Measurements from ENCODE around the gene SEMA4C.

The SEMA4C gene

DNA sequence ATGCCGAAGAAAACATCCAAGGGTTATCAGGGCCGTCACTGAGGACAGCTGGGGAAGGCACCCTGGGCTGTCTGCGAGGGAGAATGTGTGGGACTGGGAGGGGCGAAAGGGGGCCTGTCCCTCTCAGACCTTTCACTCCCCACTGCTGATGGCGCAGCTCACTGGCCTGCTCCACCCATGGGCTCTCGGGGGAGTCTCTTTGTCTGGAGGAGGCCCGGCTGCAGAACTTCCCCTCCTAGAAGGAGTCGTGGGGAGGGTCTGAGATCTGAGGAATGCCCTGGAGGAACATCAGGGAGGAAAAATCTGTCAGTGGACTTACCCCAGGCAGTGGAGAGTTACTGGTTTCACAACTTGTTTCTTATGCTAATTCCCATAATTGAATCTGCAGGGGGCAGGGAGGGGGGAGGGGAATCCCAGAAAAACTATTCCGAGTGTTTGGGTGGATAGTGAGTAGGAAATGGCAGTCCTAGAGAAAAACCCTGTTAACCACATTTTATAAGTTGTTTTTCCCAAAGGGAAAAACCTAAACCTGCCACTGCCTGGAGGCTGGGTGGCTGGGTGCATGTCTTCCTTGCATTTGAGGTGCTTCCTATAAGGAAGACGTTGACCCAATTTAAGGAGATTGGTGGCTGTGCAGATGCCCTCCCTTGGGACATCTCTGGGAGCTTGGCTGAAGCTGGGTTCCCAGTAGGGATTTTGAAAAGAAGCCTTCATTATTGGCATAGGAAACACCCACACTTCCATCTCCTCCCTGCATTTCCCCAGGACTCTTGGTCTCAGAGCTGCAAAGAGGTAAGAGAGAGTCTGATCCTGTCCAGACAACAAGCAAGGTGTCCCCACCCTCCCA is 11.7 kb upstream of the SEMA4C start:
- no peak for DNase-seq (ENCODE audit: low spot score)

DNA sequence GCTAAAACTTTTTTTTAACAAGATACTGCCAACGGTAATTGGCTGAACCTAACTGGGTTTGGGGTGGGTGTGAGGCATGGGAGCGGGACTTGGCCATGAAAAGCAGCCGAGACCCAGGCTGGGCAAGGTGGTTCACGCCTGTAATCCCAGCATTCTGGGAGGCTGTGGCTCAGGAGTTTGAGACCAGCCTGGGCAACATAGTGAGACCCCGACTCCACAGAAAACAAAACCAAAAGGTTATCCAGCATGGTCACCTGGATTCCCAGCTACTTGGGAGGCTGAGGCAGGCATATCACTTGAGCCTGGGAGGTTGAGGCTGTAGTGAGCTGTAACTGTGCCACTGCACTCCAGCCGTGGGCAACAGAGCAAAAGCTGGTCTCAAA is 11.0 kb upstream of the SEMA4C start:
- no peak for DNase-seq (ENCODE audit: low spot score)

DNA sequence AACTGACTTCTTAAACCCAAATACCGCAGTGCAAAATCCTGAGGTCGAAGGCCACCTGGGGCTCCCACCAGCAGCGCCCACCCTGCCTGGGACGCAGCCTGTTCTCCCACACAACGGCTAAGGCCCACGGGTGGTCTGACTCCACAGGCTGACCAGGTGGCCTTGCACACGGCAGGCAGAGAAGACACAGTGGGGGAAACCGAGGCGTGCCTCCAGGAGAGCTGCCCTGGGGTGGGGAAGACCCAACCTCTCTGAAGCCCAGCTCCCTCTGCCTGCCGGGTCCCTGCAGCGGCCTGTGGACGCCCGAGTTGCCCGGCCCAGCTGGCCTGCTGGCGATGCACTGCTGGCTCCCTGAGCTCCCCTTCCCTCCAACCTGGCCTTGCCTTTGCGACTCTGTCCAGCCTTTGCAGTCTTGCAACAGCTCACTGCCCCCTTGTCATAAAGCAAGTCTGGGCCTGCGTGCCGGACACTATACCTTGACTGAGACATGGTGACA is 9.7 kb upstream of the SEMA4C start:
- no peak for DNase-seq (ENCODE audit: low spot score)

DNA sequence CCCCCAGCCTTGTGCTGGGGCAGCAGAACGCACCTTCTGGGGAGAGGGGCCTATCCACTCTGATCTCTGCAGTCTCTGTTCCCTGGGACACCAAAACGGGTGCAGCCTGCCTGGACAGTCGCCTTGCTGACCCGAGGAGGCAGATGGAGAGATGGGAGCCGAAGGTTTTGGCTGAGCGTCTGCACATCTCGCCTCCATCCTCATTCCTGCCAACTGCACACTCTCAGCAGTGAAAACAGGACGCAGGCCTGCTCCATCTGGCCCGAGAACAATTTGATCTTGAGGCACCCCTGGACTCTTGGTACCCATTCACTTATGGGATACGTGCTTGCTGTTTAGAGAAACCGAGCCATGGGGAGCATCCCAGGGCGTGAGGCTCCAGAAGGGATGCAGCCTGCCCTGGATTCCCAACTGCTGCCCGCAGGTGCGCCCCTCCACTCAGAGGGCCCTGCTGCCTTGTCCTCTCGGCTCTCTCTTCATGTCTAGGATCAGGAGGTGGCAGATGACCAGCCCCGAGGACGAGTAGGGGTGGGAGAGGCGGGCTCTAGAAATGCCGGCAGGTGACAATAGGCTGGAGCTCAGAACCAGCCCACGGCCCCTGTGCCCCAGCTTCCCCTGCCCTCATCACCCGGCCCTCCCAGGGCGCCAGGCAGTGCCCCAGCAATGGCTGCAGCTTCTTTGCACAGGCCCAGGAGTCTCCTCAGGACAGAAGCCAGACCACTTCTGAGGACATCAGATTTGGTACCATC is 9.1 kb upstream of the SEMA4C start:
- no peak for DNase-seq (ENCODE audit: low spot score)

DNA sequence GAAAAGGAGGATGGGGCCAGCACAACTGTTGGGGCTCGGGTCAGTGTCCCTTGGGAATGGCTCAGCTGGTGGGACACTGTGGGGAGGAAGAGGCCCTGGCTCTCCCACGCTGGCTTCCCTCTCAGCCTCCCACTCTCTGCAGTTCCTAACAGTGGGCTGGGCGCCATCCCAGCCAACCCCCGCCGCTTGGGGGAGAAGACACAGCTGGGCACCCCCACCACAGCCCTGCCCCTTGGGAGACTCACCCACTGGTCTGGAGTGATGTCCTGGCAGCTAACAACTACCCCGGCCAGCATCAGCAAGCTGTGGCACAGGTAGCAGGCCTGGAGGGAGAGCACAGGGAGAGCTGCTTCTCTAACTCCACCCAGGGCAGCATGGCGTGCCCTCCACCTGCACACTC is 8.3 kb upstream of the SEMA4C start:
- no peak for DNase-seq (ENCODE audit: low spot score)

DNA sequence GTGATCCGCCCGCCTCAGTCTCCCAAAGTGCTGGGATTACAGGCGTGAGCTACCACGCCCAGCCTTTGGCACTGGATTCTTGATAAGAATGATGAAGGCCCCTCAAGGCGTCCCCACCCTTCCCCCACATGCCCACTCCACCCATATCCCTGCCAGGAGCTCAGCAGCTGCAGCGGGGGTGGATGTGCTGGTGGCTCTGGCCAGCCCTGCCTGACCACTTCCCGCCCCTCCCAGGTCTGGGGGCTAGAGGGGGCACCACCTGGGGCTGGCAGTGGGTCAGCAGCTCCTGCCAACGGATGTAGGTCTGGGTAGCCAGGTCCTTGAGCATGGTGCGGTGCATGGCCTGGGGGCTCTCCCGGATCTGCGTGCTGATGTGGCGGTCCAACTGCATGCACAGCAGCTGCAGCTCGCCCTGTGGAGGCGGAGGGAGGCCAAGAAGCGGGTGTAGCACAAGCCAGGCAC is 7.8 kb upstream of the SEMA4C start:
- DNase-seq (ENCODE audit: low spot score) = no peak

DNA sequence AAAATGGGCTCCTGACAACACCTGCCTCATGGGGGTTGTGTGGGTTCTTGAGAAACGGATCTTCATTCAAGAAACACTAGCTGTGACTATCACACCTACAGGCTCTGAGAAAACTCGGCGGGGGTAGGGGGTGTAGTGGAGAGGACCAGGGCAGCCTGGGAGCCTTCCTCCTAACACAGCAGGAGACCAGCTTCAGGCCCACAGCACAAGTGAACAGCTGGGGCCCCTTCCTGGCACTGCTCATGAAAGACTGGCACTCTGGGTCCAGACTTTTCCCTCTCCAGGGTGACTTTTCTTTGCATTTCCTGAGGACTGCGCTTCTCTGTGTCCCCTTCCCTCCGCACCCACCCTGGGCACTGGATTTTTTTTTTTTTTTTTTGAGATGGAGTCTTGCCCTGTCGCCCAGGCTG is 7.2 kb upstream of the SEMA4C start:
- no peak for DNase-seq (ENCODE audit: low spot score)

DNA sequence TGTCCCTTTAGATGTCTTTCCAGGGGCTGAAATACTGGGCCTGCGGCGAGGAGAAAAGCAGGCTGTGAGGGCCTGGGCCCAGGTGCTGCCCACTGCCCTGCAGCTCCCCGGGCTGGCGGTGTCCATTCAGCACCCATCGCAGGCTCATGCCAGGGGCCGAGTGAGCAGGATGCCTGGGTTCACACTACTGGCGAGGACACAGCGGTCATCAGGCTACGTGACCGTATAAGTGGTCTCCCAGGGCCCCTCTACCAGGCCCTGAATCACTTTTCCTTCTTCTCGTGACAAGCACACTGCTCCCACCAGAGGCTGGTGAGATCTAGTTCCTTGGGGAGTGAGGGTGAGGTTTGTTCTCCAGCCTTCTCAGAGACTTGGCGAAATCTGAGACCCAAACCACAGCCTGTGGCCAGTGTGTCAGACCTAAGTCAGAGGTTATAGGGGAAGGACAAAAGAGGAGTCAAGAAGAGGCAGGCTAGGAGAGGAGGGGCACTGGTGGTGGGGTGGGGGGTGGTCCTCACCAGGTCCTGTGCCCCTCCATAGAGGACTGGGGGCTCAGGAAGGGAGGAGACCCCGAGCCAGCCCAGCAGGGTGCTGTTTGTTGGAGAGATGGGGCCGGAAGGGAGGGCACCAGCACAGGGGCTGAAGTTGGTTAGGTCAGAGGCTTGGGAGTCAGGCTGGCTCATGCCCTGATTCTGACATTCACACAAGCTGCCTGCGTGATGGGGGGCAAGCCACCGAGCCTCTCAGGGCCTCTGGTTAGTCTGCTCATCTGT is 6.6 kb upstream of the SEMA4C start:
- no peak for DNase-seq (ENCODE audit: low spot score)

DNA sequence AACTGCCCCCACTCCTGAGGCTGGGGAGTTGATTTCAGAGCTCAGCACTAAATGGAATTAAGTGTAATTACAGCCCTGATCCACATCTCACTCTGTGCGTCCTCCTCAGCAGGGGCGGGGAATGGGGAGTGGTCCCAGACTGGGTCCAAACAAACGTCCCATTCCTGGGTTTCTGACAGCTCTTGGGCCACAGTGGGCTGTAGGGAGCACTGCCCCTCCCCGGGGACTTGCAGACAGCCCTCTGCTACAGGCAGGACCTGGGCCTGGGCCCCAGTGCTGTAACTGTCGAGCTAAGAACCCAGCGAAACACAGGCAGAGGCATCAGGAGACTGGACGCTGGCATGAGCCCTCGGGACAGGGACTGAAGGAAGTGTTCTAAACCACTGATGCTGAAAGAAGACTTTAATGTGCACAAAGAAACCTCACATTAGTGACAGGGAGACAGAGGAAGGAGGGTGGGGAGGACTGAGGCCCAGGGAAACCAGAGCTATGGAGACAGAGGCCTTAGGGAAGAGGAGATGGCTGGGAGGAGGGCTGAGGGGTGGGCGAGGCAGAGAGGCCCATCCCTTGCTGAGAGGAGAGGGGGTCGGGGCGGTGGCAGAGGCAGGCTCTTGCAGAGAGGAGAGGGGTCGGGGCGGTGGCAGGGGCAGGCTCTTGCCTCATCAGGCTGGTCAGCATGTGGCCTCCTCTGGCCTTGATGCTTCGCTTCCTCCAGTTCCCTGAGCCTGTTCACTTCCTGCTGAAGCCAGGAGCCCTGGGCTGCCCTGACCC is 5.8 kb upstream of the SEMA4C start:
- no peak for DNase-seq (ENCODE audit: low spot score)

DNA sequence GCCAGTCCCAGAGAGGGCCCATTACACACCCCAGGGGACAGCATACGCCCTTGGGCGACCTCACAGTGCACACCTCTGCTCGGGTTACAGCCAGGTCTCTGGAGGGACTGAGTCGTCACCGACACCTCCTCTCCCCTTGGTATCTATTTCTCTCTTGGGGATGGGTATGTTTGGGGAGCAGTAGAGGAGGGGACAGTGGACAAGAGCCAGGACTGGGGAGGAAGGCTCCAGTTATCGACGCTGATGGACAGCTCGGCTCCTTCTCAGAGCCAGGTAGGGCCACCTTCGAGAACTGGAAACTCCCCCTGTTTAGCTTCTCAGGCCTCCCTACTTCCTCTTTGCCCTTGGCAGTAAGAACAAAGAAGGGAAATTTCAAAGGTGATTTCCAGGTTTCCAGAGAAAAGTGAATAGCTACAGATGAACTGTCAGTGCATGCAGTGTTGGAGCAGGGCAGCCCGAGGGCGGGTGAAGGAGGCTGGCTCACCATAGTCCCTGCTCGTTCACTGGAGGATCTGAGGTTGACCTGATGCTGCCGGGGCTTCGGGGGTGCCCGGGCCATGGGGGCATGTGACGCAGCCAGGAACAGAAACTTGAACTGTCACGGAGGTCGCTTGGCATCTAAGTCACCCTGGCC is 4.4 kb upstream of the SEMA4C start:
- DNase-seq (ENCODE audit: low spot score) = no peak

DNA sequence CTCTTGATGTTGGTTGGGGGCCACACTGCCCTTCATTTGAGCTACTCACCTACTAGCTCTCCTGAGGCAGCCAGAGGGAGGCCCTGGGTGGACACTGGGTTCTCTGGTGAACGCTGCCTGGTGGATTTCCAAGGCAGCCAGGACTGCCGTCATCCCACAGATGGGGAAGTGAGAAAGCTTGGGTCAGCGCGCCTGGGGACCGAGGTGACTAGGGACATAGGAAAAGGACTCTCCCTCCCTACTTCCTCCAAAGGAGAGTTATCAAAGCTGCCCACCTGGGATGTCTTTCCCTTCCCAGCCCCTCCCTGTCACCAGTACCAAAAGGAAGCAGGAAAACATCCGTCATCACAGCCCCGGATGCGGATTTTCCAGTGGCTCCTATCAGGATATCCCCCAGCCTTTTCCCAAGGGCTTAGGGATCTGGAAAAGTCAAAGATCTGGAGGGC is 3.8 kb upstream of the SEMA4C start:
- no peak for DNase-seq (ENCODE audit: low spot score)

DNA sequence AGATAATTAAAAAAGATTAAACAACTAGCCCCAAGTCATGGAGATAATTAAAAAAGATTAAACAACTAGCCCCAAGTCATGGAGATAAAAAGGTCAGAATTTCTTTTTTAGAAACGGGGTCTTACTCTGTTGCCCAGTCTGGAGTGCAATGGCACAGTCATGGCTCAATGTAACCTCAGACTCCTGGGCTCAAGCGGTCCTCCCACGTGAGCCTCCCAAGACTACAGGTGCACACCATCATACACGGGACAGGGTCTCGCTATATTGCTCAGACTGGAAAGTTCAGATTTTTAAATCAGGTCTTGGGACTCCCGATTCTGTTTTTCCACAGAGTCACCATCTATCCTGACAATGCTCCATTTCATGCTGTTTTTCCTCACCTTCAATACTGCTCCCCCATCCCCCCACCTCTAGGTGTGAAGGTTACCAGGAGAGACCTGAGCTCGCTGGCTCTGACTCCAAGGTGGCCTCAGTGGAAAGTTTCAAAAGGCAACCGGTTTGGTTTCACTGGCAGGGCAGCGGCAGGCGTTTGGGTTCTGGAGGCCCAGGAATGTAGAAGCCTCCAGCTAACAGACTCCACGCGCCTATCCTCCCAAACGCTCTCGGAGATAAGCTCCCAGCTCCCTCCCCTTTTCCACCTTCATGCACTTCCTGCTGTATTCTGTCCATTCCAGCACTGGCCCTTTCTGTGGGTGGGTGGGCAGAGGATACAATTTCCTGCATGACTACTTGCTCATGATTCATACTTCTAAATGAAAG is 2.9 kb upstream of the SEMA4C start:
- no peak for DNase-seq (ENCODE audit: low spot score)

DNA sequence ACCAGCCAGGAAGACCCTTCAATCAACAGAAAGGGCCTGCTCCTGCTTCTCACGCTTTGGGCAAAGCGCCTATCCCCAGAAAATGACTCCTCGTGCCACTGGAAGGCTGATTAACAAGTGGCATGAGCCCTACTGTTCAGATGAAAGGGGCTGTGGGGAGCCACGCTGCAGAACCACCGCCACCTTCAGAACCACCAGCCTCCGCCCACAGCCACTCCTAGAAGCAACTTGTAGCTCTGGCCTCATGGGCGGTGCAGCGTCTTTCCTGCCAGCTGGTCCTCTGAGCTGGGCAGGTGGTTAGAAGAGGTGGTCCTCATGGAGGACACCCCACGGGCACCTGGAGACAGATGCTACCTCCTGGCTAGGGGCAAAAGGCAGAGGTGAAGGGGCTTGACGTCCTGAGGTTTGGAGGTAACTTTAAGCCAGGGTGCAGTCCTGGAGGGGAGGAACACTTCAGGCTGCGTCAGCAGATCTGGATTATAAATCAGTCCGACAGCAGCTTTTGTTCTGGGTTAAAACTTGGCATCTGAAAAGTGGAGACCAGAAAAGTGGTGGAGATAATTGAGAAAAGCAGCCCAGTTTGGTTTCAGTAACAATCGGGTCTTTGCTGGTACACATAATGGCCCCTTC is 861 bp upstream of the SEMA4C start:
- DNase-seq (ENCODE audit: low spot score) = no peak

DNA sequence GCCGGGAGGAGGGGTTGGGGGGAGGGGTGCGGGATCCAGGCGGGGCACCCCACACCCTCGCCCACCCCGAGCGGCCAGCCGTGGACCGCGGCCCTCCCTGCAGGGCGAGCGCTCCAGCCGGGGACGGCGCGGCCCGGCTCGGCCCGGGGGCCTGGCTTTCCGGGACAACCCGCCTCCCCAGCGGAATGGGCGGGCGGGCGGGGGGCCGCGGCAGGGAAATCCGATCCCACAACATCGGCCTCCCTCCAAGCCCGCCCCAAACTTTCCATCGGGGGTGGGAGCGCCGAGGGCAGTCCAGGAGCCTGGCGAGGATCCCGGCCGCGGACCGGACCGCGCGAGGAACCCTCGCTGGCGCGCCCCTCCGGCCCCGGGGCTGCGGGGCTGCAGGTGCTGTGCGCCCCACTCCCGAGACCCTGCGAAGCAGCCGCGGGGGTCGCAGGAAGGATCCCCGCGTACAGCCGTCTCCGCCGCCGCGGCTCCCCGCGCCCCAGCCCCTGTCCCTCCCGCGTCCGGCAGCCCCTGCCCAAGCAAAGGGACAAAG is 529 bp downstream of the SEMA4C start:
- peak; percentile 89 for DNase-seq (ENCODE audit: low spot score)

DNA sequence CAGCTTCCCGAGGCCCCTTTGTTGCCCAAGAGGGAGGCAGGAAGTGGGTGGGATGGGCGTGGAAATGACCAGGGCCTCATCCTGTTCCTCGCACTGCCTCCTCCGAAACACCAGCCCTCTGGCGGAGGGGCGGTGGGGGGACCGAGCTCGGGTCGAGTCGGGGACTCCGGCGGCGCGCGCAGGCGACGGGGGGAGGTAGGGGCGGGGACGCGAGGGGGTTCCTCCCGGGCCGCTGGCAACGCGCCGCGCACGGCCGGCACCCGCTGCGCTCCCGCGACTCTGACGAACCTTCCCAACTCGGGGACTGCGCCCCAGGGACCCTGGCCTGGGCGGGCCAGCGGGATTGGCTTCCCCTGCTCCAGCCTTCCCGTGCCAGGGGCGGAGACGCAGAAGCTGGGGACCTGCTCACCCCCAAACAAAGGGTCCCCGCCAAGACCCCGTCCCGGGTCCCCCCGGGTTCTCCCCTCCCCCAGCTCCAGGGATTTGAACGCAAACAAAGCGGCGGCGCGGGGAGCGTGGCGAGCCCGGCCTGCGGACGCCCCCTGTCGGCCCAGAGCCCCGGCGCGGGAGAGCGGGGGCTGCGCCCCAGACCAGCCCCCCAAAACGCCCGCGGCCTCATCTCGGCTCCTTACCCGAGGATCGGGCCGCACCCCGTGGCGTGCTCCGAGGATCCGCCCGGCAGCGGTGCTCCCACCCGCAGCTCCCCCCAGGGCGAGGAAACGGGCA is 1.2 kb downstream of the SEMA4C start:
- DNase-seq (ENCODE audit: low spot score) = peak; percentile 97

DNA sequence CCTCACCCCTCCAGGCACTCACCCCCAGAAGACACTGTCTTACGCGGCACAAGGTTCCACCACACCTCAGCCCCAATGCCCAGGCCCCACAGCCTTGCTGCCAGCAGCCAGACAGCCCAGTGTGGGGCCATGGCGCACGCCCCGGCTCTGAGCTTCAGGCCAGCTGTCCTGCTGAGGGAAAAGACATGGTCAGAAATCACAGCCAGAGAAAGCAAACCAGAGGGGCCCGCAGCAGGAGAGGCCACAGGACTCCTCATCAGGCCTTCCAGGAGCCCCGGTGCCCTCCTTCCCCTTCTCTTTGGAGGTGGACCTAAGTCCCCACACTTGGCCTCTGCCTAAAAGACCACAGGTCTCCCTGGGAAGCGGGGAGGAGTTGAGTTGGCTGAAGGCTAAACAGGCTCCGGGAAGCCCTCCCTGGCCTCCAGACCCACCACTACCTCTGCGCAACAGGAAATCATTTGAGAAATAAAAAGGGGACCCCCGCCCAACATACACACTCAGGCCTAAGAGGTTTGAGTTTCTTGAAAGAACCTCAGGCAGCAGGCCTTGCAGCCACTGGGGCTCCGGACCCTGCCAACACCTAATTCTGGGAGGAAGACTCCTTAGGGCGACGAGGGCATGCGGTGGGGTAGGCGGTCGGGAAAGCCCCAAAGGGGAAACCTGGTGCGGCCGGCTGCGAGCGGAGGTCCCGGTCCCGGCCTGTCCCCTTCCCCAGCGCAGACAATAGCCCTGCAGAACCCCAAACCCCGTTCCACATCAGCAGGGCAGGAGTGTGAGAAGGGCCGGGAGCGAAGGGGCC is 1.9 kb downstream of the SEMA4C start:
- no peak for DNase-seq (ENCODE audit: low spot score)

DNA sequence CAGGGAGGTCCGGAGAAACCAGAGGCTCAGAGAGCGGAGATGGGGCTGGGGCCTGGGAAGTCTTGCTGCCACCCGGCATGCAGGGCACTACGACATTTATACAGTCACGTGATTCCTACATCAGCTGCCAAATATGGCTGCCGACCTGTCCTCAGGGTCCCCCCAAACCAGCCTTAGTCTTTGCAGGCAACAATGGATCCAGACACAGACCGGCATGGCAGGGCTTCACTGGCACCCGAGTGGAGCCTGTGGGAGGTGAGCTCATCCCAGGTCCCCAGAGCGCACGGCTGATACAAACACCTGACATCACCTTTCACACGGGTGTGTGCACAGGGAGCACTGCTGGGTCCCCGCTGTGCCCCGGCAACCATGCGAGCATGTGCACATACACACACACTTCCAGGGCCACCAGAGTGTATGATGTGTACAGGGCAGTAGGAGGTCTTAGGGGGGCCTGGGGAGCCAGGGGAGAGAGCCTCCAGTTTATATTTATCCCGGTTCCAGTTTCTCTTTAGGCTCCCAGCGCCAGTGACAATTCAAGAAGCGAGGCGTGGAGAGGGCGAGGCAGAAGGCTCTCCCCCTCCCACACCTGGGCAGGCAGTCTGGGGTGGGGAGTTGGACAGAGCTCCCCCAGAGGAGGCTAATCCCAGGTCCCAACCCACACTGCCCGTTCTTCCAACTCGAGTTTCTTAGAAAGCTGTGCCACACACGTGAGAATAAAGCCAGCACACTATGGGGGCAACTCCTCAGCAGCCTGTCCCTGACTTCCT is 2.7 kb downstream of the SEMA4C start:
- DNase-seq (ENCODE audit: low spot score) = no peak
